AG10803 (cell line): Measurements from ENCODE around the gene ZBTB20.

Experiments used
- DNase-seq: peaks from one replicate; pipeline ENCODE4 v3.0.0; 2010; ENCODE audit warnings: low read depth
- H3K4me3 ChIP-seq: 2 replicates; pipeline ENCODE4 v1.5.1; 2011; ENCODE audit warnings: mild to moderate bottlenecking, low read length, control low read depth
- TF ChIP-seq, protein P1 (sequence below): conservative IDR thresholded peaks from 2 replicates; pipeline ENCODE4 v1.5.1; 2011; ENCODE audit warnings: mild to moderate bottlenecking, low read length, control low read depth, inconsistent platforms

The ZBTB20 gene

DNA sequence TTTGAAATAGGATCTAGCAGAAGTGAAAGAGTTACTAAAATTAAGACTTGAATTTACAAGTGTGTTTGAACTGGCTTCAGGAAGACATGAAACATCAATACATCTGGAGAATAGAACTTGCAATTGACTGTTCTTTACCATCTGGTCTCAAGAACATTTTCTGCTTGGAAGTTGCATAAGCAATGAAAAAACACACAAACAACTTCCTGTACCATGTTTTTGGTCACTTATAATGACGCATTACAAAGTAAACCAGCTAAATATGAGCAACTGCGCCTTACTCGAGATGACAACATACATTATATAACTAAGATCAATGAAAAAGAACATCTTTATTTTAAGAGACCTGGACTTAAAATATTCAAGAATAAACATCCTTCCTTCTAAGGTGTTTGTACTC is 740.8 kb downstream of the ZBTB20 start:
- TF ChIP-seq, protein P1, sequence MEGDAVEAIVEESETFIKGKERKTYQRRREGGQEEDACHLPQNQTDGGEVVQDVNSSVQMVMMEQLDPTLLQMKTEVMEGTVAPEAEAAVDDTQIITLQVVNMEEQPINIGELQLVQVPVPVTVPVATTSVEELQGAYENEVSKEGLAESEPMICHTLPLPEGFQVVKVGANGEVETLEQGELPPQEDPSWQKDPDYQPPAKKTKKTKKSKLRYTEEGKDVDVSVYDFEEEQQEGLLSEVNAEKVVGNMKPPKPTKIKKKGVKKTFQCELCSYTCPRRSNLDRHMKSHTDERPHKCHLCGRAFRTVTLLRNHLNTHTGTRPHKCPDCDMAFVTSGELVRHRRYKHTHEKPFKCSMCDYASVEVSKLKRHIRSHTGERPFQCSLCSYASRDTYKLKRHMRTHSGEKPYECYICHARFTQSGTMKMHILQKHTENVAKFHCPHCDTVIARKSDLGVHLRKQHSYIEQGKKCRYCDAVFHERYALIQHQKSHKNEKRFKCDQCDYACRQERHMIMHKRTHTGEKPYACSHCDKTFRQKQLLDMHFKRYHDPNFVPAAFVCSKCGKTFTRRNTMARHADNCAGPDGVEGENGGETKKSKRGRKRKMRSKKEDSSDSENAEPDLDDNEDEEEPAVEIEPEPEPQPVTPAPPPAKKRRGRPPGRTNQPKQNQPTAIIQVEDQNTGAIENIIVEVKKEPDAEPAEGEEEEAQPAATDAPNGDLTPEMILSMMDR: no peak
- no peak overlapping the region for H3K4me3 ChIP-seq
- peak; percentile 89 for DNase-seq

DNA sequence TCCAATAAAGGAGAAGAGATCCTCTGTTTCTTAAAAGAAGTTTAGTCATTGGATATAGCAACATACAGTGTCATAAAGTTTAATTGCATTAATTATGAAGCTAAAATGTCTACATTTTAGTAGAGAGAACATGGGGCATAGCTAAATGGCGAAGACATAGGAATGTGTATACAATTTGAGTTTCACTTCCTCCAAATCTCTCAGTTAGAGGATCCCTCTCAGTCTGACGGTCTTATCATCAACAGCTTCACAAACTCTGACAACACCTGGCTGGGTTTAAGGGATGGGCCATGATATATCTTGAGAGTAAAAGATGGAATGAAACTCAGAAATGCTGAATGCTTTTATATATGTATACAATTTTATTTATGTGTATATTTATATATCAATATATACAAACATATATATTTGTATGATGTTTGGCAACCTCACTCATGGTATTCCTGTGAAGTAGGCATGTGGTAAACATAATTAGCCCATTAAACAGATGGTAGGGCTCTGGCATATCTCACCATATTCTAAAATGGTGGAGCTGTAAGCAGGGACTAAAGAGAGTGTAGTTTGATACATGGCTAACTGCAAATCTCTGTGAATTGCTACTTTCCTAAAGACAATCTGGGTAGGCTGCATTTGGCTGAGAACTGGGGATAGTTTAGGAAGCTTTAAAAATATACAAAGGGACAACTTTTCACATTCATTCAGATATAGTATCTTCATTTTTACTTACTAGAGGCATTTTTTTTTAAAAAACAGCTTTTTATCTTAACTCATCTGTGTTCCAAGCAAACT is 741.7 kb downstream of the ZBTB20 start:
- H3K4me3 ChIP-seq: no peak overlapping the region
- no peak for DNase-seq
- TF ChIP-seq, protein P1: no peak

DNA sequence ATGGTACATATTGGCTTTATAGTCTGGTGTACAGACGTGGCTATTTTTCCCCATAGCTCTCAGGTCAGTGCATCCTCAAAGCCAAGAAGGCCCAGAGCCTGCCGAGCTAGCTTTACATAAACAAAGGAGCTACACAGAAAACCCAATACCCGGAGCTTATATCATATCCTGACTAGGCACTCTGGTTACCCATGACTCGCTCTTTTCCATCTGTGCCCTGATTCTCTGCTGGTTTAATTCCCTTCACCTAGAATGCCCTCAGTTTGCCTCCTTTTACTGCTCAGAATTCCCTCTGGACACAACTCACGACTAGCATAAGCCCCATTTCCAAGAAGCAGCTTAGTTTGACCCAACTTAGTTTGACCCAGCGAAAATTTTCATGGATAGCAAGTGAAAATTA is 742.5 kb downstream of the ZBTB20 start:
- DNase-seq: no peak
- no peak overlapping the region for H3K4me3 ChIP-seq
- TF ChIP-seq, protein P1: no peak

DNA sequence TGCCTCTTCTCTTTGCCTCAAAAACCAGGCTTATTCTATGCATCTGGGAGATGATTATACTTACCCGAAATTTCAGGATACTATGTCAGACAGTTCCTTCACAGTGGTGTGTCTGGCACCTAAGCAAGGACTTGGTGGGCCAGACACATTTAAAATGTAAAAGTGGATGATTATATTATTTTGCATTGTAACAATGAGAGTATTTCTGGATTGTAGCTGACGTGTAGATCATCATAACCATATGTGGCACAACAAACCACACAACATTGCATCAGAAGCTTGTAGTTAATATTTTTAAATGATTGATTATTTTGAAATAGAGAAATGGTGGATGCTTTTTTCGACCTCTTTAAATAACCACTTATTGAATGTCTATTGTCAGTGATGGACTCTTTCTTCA is 744.2 kb downstream of the ZBTB20 start:
- TF ChIP-seq, protein P1: no peak

DNA sequence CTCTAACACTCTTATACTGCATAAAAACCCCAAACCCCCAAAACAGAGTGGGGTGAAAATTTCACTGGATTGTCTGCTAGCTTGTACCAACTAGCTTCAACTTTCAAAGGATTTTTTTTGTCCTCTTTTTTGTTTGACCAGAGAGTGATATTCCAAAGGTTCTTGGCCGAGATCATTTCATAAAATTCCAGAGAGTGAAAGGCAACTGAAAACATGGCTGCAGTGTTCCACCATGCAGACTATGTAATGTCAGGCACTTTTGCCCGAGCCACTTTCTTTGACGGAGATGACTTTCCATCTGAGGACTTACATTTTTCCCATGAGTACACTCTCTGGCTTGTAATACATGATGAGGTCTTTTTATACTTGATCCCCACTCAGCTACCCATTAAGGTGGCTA is 745.7 kb downstream of the ZBTB20 start:
- no peak overlapping the region for H3K4me3 ChIP-seq
- DNase-seq: no peak
- TF ChIP-seq, protein P1: no peak

More for the DNA sequence above, 744.2 kb downstream of the ZBTB20 start:
- peak; percentile 69 for DNase-seq
- no peak overlapping the region for H3K4me3 ChIP-seq

DNA sequence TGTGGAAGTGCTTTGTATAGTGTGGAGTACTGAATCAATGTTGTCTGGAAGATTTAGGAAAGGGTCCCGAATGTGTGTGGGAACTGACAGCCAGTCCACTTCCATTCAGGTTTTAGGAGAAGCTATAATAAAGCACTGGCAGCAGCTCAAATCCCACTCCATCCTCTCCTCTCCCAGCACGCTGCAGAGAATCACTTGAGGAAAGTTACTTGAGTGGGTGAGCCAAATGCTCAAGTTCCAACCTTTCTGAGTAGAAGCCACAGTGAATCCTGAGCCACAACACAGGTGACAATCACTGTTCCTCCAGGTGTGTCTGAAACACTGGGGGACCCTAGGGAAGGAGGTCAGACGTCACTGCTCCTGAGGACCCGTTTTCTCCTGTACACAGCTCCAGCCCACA is 746.7 kb downstream of the ZBTB20 start:
- no peak for DNase-seq
- H3K4me3 ChIP-seq: peak overlapping the region; percentile 1; the same call in 1 of the 2 replicates
- TF ChIP-seq, protein P1: no peak

DNA sequence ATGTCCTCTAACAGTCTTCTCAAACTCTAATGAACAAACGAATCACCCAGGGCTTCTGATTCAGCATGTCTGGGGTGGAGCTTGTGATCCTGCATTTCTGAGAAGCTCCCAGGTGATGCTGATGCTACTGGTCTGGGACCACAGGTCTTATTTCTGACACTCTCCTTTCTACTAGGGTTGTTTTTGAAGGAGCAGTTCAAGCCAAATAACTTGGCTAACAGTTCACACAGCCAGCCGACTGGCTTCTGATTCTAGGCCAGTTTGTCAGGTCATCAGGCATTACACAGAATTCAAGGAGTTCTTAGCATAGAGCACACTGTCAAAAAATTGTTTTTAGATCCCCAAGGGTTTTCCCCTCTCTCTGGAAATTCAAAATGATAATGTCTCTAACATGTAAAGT is 752.5 kb downstream of the ZBTB20 start:
- TF ChIP-seq, protein P1: no peak
- no peak overlapping the region for H3K4me3 ChIP-seq
- DNase-seq: no peak
